Right cardiac atrium (tissue), 5 donors: ENCODE data around the gene ATP1A2. TPM values are rescaled to one million over a fixed set of nuclear protein-coding genes. Genes with fewer than 3 reads are reported as not detected.
A peak's percentile ranks its signal among the peaks of the same experiment; 100 is the strongest.

Source experiments
- ATAC-seq, 2 donors: fragments of 200-7000 bp; cut with Tn5 transposase; one replicate each; pipeline versions ENCODE4 v1.8.0 to v1.9.1; 2020; ENCODE audit warnings: moderate library complexity in 2 of 2, mild to moderate bottlenecking in 1 of 2
- DNase-seq, 3 donors: peaks; one replicate each; pipeline ENCODE4 v3.0.0-alpha.2; 2020
- H3K27ac ChIP-seq: one replicate; pipeline ENCODE4 v1.5.1; 2013; ENCODE audit warnings: mild to moderate bottlenecking, low read length, control low read depth, moderate library complexity
- H3K27me3 ChIP-seq: one replicate; pipeline ENCODE4 v1.6.1; 2013; ENCODE audit not compliant: control insufficient read depth, insufficient read depth
- H3K4me1 ChIP-seq: one replicate; pipeline ENCODE4 v1.6.1; 2013; ENCODE audit warnings: low read length; ENCODE audit not compliant: control insufficient read depth, insufficient read depth
- H3K4me3 ChIP-seq: one replicate; pipeline ENCODE4 v1.5.1; 2013; ENCODE audit warnings: low read length, control low read depth
- H3K9me3 ChIP-seq: one replicate; pipeline ENCODE4 v1.6.1; 2013; ENCODE audit warnings: low read length; ENCODE audit not compliant: control insufficient read depth
- WGBS: extraction: QIAGEN DNeasy Blood & Tissue Kit; methylation state at CpG from one replicate; pipeline ENCODE4 v1.1.7; 2013; 5-methylcytosine and 5-hydroxymethylcytosine counted together
- intact Hi-C, 4 donors: fragments of 100-400 bp; cut with DNase I; formaldehyde crosslinking; loops; one replicate each; pipeline versions ENCODE4 v1.11.0 to v1.14.0; 2022 to 2023
- polyA plus RNA-seq: library from polyadenylated mRNA; stranded (reverse); fragments of 200-250 nt; gene quantifications from one replicate; pipeline ENCODE4 v1.2.3, GENCODE V29; 2013
- total RNA-seq, 4 donors: library from RNA; stranded (reverse); fragmentation: NEBNext Ultra II Directional; extraction: Animal tissue kit (Norgen Biotek cat#: 25700); gene quantifications; one replicate each; pipeline ENCODE4 v1.2.1, GENCODE V29; 2021
- donor health status: healthy with polysubstance abuse.
- donor health status: DM: no; HTN: yes; CAD: no.
- donor health status: DM: no; HTN: no; CAD: no.
- donor health status: DM: no; HTN: yes; CAD: no; lungs with severe emphysema.
- donor health status: DM: yes; HTN: yes; CAD: no.

ATP1A2 gene
- total and polyA plus RNA-seq, 5 donors: 89.6 to 323 (median 251) TPM

- Histone ChIP-seq H3K4me1 (peaks cover 11% of the 10 kb centered on the region), H3K27ac (no peak overlapping the region), H3K4me3 (no peak overlapping the region), H3K9me3 (no peaks in the 10 kb centered on the region), H3K27me3 (no peaks in the 10 kb centered on the region)
- ATAC-seq (no peak), DNase-seq (peak in 1 of 3 donors; percentile 42)
- WGBS: 86% methylated on average over 20 of the region's 20 CpGs
- intact Hi-C loops: no loop called here
These were observed 19.4 kb downstream of the ATP1A2 start for GRCh38 chr1:160134791-160135572.

GRCh38 chr1:160136121-160136925 is 20.8 kb downstream of the ATP1A2 start:
- H3K27ac ChIP-seq: no peak overlapping the region

GRCh38 chr1:160136926-160137200 is 21.3 kb downstream of the ATP1A2 start:
- DNase-seq: no peak
- Histone ChIP-seq H3K27me3 (no peaks in the 10 kb centered on the region), H3K4me3 (no peak overlapping the region), H3K4me1 (peaks cover 9% of the 10 kb centered on the region), H3K9me3 (no peaks in the 10 kb centered on the region), H3K27ac (no peak overlapping the region)
- intact Hi-C loops: no loop called here
- WGBS: 94% methylated on average over 5 of the region's 5 CpGs
- no peak for ATAC-seq

More at GRCh38 chr1:160136121-160136925, 20.8 kb downstream of the ATP1A2 start:
- DNase-seq (peak in 1 of 3 donors; percentile 34), ATAC-seq (no peak)
- WGBS: 88% methylated on average over 22 of the region's 22 CpGs
- intact Hi-C loops: no loop called here
- Histone ChIP-seq H3K27me3 (no peaks in the 10 kb centered on the region), H3K9me3 (no peaks in the 10 kb centered on the region), H3K4me1 (peaks cover 9% of the 10 kb centered on the region), H3K4me3 (no peak overlapping the region)

- DNase-seq (peak in 1 of 3 donors; percentile 18), ATAC-seq (no peak)
- no peak overlapping the region for H3K27ac ChIP-seq
- 89% methylated on average over 8 of the region's 8 CpGs for WGBS
- H3K4me1 ChIP-seq: peaks cover 7% of the 10 kb centered on the region
- no peaks in the 10 kb centered on the region for H3K9me3 ChIP-seq
- H3K4me3 ChIP-seq: no peak overlapping the region
- no peaks in the 10 kb centered on the region for H3K27me3 ChIP-seq
- intact Hi-C loops: no loop called here
These were observed 21.8 kb downstream of the ATP1A2 start for GRCh38 chr1:160137216-160137862.

- Histone ChIP-seq H3K27me3 (no peaks in the 10 kb centered on the region), H3K27ac (no peak overlapping the region), H3K9me3 (no peaks in the 10 kb centered on the region), H3K4me3 (no peak overlapping the region), H3K4me1 (no peaks in the 10 kb centered on the region)
- WGBS: 94% methylated on average over 8 of the region's 8 CpGs
- intact Hi-C loops: no loop called here
- ATAC-seq: no peak
- peak in 1 of 3 donors; percentile 18 for DNase-seq
These were observed 24.3 kb downstream of the ATP1A2 start for GRCh38 chr1:160139840-160140239.

- H3K4me1 ChIP-seq: no peaks in the 10 kb centered on the region
- 24% methylated on average over 1 of the region's 1 CpG for WGBS
- intact Hi-C loops: no loop called here
These were observed 28.1 kb downstream of the ATP1A2 start for GRCh38 chr1:160143695-160144094.

GRCh38 chr1:160144921-160145320 is 29.4 kb downstream of the ATP1A2 start:
- DNase-seq (no peak), ATAC-seq (no peak)
- Histone ChIP-seq H3K27me3 (no peaks in the 10 kb centered on the region), H3K9me3 (no peaks in the 10 kb centered on the region), H3K4me1 (no peaks in the 10 kb centered on the region), H3K27ac (no peak overlapping the region), H3K4me3 (no peak overlapping the region)
- 59% methylated on average over 4 of the region's 4 CpGs for WGBS
- intact Hi-C loops: no loop called here

More at GRCh38 chr1:160143695-160144094, 28.1 kb downstream of the ATP1A2 start:
- H3K27ac ChIP-seq: no peak overlapping the region
- ATAC-seq (peak in 1 of 2 donors; percentile 7), DNase-seq (peak in 1 of 3 donors; percentile 11)
- no peaks in the 10 kb centered on the region for H3K9me3 ChIP-seq
- no peak overlapping the region for H3K4me3 ChIP-seq
- H3K27me3 ChIP-seq: no peaks in the 10 kb centered on the region

- no peak for ATAC-seq
- H3K27ac ChIP-seq: no peak overlapping the region
These were observed 30.5 kb downstream of the ATP1A2 start for GRCh38 chr1:160146107-160146506.

GRCh38 chr1:160148121-160148520 is 32.6 kb downstream of the ATP1A2 start:
- no peaks in the 10 kb centered on the region for H3K4me1 ChIP-seq
- H3K27ac ChIP-seq: no peak overlapping the region
- ATAC-seq: peak in 1 of 2 donors; percentile 41
- H3K4me3 ChIP-seq: no peak overlapping the region
- no peak for DNase-seq
- no peaks in the 10 kb centered on the region for H3K9me3 ChIP-seq
- H3K27me3 ChIP-seq: no peaks in the 10 kb centered on the region
- intact Hi-C loops: no loop called here
- WGBS: 68% methylated on average over 3 of the region's 3 CpGs

More at GRCh38 chr1:160146107-160146506, 30.5 kb downstream of the ATP1A2 start:
- intact Hi-C loops: no loop called here
- no peaks in the 10 kb centered on the region for H3K9me3 ChIP-seq
- H3K27me3 ChIP-seq: no peaks in the 10 kb centered on the region
- DNase-seq: no peak
- no peaks in the 10 kb centered on the region for H3K4me1 ChIP-seq
- H3K4me3 ChIP-seq: no peak overlapping the region
- 93% methylated on average over 14 of the region's 14 CpGs for WGBS

GRCh38 chr1:160149233-160149632 is 33.7 kb downstream of the ATP1A2 start:
- Histone ChIP-seq H3K4me1 (no peaks in the 10 kb centered on the region), H3K9me3 (no peaks in the 10 kb centered on the region), H3K4me3 (no peak overlapping the region), H3K27me3 (no peaks in the 10 kb centered on the region), H3K27ac (no peak overlapping the region)
- DNase-seq: no peak
- intact Hi-C loops: no loop called here
- no peak for ATAC-seq

GRCh38 chr1:160149716-160150115 is 34.2 kb downstream of the ATP1A2 start:
- DNase-seq (no peak), ATAC-seq (no peak)
- Histone ChIP-seq H3K4me3 (no peak overlapping the region), H3K4me1 (no peaks in the 10 kb centered on the region), H3K9me3 (no peaks in the 10 kb centered on the region), H3K27ac (no peak overlapping the region), H3K27me3 (no peaks in the 10 kb centered on the region)
- 61% methylated on average over 2 of the region's 2 CpGs for WGBS
- intact Hi-C loops: no loop called here
